NK-92 (cell line): ENCODE data around the gene TMC4.

Experiments used
- DNase-seq: peaks from one replicate; lab custom pipeline; 2025; ENCODE audit not compliant: unreplicated experiment; lab: John Stamatoyannopoulos, UW

The TMC4 gene

GRCh38 chr19:54155694-54156093 lies 17.3 kb downstream of the TMC4 start:
- no peak for DNase-seq

GRCh38 chr19:54154603-54155345 lies 18.2 kb downstream of the TMC4 start:
- no peak for DNase-seq

- no peak for DNase-seq
Observed at GRCh38 chr19:54153731-54154326, 19.1 kb downstream of the TMC4 start.

- no peak for DNase-seq
Observed at GRCh38 chr19:54152878-54153524, 20.0 kb downstream of the TMC4 start.

- no peak for DNase-seq
Observed at GRCh38 chr19:54152267-54152666, 20.7 kb downstream of the TMC4 start.

GRCh38 chr19:54151362-54152035 lies 21.5 kb downstream of the TMC4 start:
- no peak for DNase-seq

GRCh38 chr19:54149021-54149812 lies 23.7 kb downstream of the TMC4 start:
- DNase-seq = no peak

GRCh38 chr19:54148158-54148557 lies 24.8 kb downstream of the TMC4 start:
- DNase-seq = no peak

GRCh38 chr19:54147676-54148075 lies 25.3 kb downstream of the TMC4 start:
- DNase-seq = no peak

- no peak for DNase-seq
Observed at GRCh38 chr19:54145541-54146158, 27.3 kb downstream of the TMC4 start.

GRCh38 chr19:54142166-54142780 lies 30.7 kb downstream of the TMC4 start:
- no peak for DNase-seq

- no peak for DNase-seq
Observed at GRCh38 chr19:54141356-54141755, 31.6 kb downstream of the TMC4 start.

GRCh38 chr19:54138489-54139256 lies 34.3 kb downstream of the TMC4 start:
- DNase-seq = no peak

- no peak for DNase-seq
Observed at GRCh38 chr19:54137699-54138488, 35.1 kb downstream of the TMC4 start, which contains the start of gene CNOT3. Gene CNOT3 (plus strand): TSS chr19:54137762. CDS start chr19:54142979, 5,217 bp downstream.

GRCh38 chr19:54136864-54137698 lies 35.9 kb downstream of the TMC4 start:
- peak; percentile 99 for DNase-seq

GRCh38 chr19:54136086-54136863 lies 36.7 kb downstream of the TMC4 start:
- no peak for DNase-seq
